NCI-H526 (cell line): ENCODE measurements around the gene ECPAS.
"Not testable (repeated sequence)": the region's sequence is repeated elsewhere in the genome, so short reads cannot be mapped to it uniquely, and the experiment has no call there.

ENCODE experiments used
- DNase-seq, 2 experiments: peaks; one replicate each; lab custom pipeline; 2025; lab: John Stamatoyannopoulos, UW

Gene ECPAS

GRCh38 chr9:111477677-111478076 is 6.5 kb downstream of the ECPAS start:
- no peak for DNase-seq

GRCh38 chr9:111475195-111475594 is 9.0 kb downstream of the ECPAS start:
- no peak for DNase-seq

DNA sequence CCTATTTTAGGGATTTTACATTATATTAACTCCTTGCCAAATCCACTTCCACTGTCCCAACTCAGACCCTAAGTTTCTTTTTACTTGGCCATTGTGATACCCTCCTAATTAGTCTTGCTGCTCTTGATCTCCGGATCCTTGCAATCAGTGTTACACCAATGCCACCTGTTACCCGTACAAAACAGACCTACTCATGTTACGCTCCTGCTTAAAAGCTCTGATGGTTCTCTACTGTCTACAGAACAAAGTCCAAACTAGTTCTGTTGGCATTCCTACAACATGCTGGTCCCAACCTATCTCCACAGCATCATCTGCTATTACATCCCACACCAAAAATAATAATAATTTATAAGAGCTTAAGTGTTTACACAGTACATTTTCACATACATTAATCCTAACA is 9.8 kb downstream of the ECPAS start:
- DNase-seq, result peak in 1 of 2 experiments; percentile 35

DNA sequence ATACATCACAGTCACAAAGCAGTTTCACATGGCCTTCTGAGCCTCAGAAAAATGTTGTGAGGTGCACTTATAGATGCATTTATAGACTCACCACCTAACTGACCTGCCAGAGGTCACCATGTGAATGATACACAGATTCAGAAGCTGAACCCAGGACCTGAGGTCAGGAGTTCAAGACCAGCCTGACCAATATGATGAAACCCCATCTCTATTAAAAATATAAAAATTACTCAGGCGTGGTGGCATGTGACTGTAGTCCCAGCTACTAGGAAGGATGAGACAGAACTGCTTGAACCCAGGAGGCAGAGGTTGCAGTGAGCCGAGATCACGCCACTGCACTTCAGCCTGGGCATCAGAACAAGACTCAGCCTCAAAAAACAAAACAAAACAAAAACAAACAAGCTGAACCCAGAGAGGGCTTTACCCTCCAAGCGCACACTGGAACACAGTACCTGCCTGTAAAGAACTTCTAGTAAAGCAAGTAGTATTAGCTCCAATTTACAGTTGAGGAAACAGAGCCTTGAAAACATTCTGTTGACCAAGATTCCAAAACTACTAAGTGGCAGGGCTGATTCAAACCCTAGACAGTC is 16.3 kb downstream of the ECPAS start:
- DNase-seq, result no peak

DNA sequence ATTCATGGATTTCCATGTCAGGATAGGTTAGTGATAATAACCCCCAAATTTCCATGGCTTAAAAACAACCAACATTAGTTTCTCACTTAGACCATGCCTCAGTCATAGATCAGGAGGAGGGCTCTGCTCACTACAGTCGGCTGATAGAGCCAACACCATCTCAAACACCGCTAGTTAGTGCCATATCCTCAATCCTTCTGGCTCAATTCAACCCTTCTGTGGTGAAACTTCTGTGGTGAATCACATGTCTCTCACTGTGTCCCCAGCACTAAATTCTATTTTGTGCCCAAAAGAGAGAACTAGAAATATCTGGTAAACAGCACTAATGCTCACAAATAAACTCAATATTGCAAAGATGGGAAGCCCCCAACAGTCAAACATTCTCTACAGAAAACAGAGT is 21.1 kb downstream of the ECPAS start:
- no peak for DNase-seq

DNA sequence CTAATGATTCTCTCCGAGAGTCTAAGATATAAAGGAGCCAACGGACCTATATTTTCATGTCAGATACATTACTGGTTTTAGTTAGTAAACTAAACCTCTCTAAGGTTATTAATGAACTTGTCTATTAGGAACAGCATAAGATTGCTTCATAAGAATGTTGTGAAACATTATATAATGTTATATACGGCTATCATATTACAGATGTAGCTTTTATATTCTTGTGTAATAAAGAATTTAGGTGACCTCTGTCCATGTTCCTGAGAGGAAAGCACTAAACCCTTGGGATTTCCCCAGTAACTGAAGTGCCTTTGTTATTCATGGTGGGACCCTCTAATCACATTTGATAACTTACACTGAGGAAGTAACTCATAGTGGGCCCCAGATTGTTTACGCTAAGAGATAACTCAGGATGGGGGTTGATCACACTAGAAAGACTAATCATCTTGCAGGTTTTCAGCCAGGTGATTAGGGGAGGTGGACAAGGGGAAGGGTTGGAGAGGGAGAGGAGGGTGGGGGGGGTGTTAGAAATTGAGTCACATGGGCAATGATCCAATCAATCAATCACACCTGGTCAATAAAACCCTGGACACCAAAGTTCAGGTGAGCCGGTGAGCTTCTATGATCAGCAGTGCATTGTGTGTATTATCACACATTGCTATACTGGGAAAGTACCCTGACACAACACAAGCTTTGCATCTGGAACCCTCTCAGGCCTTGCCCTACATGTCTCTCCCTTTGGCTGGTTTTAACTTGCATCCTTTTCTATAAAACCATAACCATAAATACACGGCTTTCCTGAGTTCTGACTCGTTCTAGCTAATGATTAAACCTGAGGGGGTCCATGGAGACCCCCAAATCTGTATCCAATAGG is 25.8 kb downstream of the ECPAS start:
- no peak for DNase-seq

DNA sequence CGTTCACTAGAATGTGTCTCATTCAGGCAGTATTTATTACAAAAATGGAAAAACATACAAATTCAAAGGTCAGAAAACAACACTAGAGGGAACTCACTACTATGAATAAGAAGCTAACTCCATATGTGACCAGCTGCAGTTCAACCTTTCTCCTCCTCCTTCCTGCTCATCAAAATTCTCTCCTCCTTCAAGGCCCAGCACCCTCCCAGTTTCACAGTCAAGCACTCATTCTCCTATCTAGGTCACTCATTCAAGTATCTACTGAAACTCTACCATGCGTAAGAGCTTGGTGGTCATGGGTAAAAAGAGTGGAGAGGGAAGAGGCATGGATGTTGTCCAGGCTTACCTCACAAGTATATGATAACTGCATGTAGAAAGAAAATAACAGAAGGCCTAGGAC is 27.7 kb downstream of the ECPAS start:
- DNase-seq, result no peak

DNA sequence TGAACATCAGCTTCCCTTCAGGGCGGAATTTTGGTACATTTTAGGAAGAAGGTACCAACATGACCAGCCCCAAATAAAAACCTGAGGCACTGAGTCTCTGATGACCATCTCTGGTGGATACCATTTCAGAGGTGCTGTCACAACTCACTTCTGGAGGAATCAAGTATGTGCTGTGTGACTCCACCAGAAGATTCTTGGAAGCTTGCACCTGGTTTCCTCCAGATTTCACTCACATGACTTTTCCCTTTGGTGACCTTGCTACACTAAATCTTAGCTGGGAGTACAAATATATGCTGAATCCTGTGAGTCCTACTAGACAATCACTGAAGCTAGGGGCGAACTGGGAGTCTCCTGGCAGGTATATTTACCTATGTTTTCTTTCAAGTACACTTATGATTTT is 28.5 kb downstream of the ECPAS start:
- no peak for DNase-seq

DNA sequence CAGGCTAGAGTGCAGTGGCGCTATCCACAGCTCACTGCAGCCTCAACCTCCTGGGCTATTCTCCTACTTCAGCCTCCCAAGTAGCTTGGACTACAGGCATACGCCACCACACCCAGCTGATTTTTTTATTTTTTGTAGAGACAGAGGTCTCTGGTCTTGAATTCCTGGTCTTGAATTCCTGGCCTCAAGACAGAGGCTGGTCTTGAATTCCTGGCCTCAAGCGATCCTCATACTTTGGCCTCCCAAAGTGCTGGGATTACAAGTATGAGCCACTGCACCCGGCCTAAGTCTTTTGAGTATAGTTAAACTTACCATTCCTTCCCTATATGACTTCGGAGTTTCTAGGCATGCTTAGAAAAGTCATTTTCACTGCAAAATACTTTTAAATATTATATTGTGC is 29.4 kb downstream of the ECPAS start:
- DNase-seq, result no peak

- no peak for DNase-seq
These were observed 32.6 kb downstream of the ECPAS start for GRCh38 chr9:111451570-111451969.

- DNase-seq, result no peak
These were observed 34.1 kb downstream of the ECPAS start for GRCh38 chr9:111450124-111450523.

GRCh38 chr9:111449705-111450104 is 34.5 kb downstream of the ECPAS start:
- DNase-seq, result no peak

GRCh38 chr9:111445799-111446198 is 38.4 kb downstream of the ECPAS start:
- not testable (repeated sequence) for DNase-seq

DNA sequence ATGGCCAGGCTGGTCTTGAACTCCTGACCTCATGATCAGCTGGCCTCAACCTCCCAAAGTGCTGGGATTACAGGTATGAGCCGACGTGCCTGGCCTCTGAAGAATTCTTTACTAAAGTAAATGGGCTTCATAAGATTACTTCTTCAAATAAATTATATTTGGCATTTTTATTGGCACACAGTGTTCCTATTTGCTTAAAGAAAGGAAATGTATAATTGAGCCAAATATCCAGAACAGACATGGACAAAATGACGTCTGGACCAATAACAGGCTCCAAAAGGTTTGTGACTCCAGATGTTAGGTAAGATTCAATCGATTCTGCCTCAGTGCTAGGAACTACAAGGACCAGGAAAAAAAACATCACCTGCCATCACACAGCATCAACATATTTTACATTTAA is 40.7 kb downstream of the ECPAS start:
- DNase-seq, result no peak

- no peak for DNase-seq
These were observed 41.7 kb downstream of the ECPAS start for GRCh38 chr9:111442360-111443027.

DNA sequence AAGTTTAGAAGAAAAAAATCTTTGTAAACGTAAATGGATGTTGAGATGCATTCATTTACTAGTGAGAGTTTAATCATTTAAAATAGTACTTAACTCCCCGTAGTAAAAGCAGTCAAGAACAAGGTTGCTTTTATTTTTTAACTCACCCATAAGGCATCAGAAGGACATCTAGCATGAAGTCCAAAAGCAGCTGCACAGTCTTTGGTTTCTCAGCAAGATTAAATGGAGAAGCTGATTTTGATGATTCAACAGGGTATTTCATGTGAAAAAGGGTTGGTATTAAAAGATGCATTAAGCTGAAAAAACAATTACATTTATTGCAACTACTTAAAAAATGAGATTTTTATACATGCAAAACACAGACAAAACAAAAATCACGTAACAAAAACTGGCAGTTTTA is 44.0 kb downstream of the ECPAS start:
- DNase-seq, result no peak

- DNase-seq, result no peak
These were observed 45.5 kb downstream of the ECPAS start for GRCh38 chr9:111438541-111439235.

GRCh38 chr9:111436571-111436970 is 47.6 kb downstream of the ECPAS start:
- no peak for DNase-seq

- no peak for DNase-seq
These were observed 51.1 kb downstream of the ECPAS start for GRCh38 chr9:111433082-111433481.

DNA sequence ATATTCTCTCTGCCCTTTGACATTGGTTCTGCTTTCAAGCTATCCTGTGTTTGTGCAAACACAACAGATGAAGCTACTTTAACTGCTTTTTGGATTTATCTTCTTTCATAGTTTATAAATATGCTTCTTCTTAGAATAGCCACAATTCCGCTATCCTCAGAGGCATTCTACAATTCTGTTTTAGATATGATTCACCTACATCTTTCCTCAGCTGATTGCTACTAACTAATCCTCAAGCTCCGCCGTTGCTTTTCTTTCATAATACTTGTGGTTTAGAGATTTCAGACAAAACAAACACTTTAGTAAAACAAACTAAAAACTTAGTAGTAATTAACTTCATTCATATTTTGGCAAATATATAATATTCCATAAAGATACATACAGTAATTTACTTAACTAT is 52.5 kb downstream of the ECPAS start:
- DNase-seq, result no peak

- no peak for DNase-seq
These were observed 55.0 kb downstream of the ECPAS start for GRCh38 chr9:111429175-111429574.

DNA sequence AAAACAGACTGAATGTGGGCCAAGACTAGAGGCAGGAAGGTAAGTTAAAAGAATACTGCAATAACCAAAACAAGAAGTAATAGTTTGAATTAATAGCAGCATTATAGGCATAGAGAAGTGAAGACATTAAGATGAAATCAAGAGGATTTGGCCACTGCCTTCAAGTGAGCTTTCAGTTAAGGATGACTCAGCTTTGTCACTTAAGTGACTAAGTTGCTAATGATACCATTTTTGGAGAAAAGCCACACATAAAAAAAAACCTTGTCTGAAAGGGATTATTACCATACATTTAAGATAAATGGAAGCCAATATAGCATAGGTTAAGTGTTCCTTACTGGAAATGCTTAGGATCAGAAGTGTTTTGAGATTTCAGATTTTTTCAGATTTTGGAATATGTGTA is 57.0 kb downstream of the ECPAS start:
- no peak for DNase-seq

- DNase-seq, result no peak
These were observed 60.8 kb downstream of the ECPAS start for GRCh38 chr9:111423389-111423788.
